ENCODE data around the gene KPNB1. TPM values are rescaled to one million over a fixed set of nuclear protein-coding genes. Genes with fewer than 3 reads are reported as not detected.

The KPNB1 gene
- 212 and 232 TPM in 2 replicates for total RNA-seq (2013; cell fraction: nucleolus; rRNA removed)
- 246 and 258 TPM in 2 replicates for total RNA-seq (2014; rRNA removed)
- total RNA-seq (2014; rRNA removed; fragmentation: Illumina TruSeq; extraction: Trizol): 261 and 282 TPM in 2 replicates
- 485 and 525 TPM in 2 replicates for total RNA-seq (2021)
- polyA plus RNA-seq (2011; ENCODE audit: low read depth): 133 TPM
- 231 and 237 TPM in 2 replicates for polyA plus RNA-seq (2011; rRNA removed)
- 156 and 173 TPM in 2 replicates for polyA plus RNA-seq (2011; cell fraction: cytosol; rRNA removed)
- 144 and 217 TPM in 2 replicates for polyA plus RNA-seq (2011; cell fraction: nucleus; rRNA removed)
- polyA plus RNA-seq (2012): 185 and 207 TPM in 2 replicates
- 430 and 445 TPM in 2 replicates for polyA plus RNA-seq (2014; fragmentation: Illumina TruSeq; extraction: Trizol)
- polyA plus RNA-seq (2014; fragmentation: Nextera tagmentation; extraction: Ambion mirVana): 100 to 1,000 TPM; 130 to 233 TPM
- polyA plus RNA-seq (2014; rRNA removed): 255 and 258 TPM in 2 replicates
- 10 to 100 TPM; 67.8 to 73.9 TPM for polyA plus RNA-seq (2016; fragmentation: Nextera tagmentation; extraction: Ambion mirVana)
- polyA minus RNA-seq (2011; rRNA and poly(A)+ RNA removed): 236 and 343 TPM in 2 replicates
- polyA minus RNA-seq (2011; cell fraction: cytosol; rRNA and poly(A)+ RNA removed): 95.2 and 97.0 TPM in 2 replicates
- 44.5 and 57.6 TPM in 2 replicates for polyA minus RNA-seq (2011; cell fraction: nucleus; rRNA and poly(A)+ RNA removed)
- Bru-seq, nascent RNA: percentile 95 among the genes with signal in this experiment
- BruChase-seq, experiment 1, labeled RNA remaining after a 6-hour chase: percentile 99 among the genes with signal in this experiment
- BruChase-seq, experiment 2, labeled RNA remaining after a 2-hour chase: percentile 98 among the genes with signal in this experiment
- long read RNA-seq, experiment 1, full-length matches to known transcripts: 5 of 31 reads
- long read RNA-seq, experiment 1, partial matches to known transcripts: 22 of 31 reads
- long read RNA-seq, experiment 1, other reads (novel, unspliced or antisense): 4 of 31 reads
- long read RNA-seq, experiment 2, full-length matches to known transcripts: 21 of 231 reads
- long read RNA-seq, experiment 2, partial matches to known transcripts: 186 of 231 reads
- long read RNA-seq, experiment 2, other reads (novel, unspliced or antisense): 24 of 231 reads

GRCh38 chr17:47649153-47649971, at the start of gene KPNB1:
Gene KPNB1, plus strand, starts transcription at chr17:47649919. Its CDS starts 326 bp downstream, at chr17:47650245.
- Histone ChIP-seq H3K9me3 (replicated peaks; ENCODE audit: control insufficient read depth, insufficient read depth, low read length) (no peaks in the 10 kb centered on the region), H3K27me3 (replicated peaks in 1 of 2; ENCODE audit: control insufficient read depth in 2 of 2, insufficient read depth in 2 of 2, low read length in 1 of 2) (no peaks in the 10 kb centered on the region), H4K20me1 (ENCODE audit: control insufficient read depth, insufficient read depth) (no peaks in the 10 kb centered on the region), H2AFZ (ENCODE audit: control insufficient read depth, low read depth, low read length) (peak within 1 kb of the TSS; percentile 77), H3K9ac (ENCODE audit: control insufficient read depth, insufficient read depth, low read length) (peak within 1 kb of the TSS; percentile 94), H3K27ac (ENCODE audit: control insufficient read depth, insufficient read depth) (peak within 1 kb of the TSS; percentile 99), H3K36me3 (ENCODE audit: control insufficient read depth in 2 of 2, insufficient read depth in 2 of 2, low read length in 1 of 2) (peaks cover 0 to 12% of the 10 kb centered on the region in 2 experiments; a peak in 2 of 4 replicates), H3K4me1 (ENCODE audit: control insufficient read depth, insufficient read depth, low read length) (peaks cover 22% of the 10 kb centered on the region), H3K4me2 (ENCODE audit: control insufficient read depth, insufficient read depth) (peak within 1 kb of the TSS; percentile 70), H3K79me2 (ENCODE audit: control insufficient read depth, insufficient read depth, low read length) (peaks cover 48% of the 10 kb centered on the region), H3K4me3 (peak within 1 kb of the TSS; percentile 84)
- CTCF ChIA-PET: interaction anchor here (0.7 to 3.9 kb wide), 14 partner anchors 9 to 321 kb away, joined by 3 to 42 read pairs (median 3); partner anchors contain the start of gene CDK5RAP3
- no TSS peak for BruUV-seq (replicated peaks)
- POLR2A ChIA-PET: interaction anchor here (0.6 to 3.4 kb wide), 15 partner anchors 10 to 444 kb away, joined by 3 to 18 read pairs (median 4); partner anchors contain the start of genes EFCAB13 and TBKBP1
- in situ Hi-C loops (cut with MboI): no loop called here
- FAIRE-seq (peak; percentile 97), ATAC-seq (peak; percentile 88), DNase-seq (ENCODE audit: low read depth, low spot score) (peak; percentile 99)
- WGBS (ENCODE audit: insufficient coverage, insufficient replicate concordance, low lambda C conversion rate, missing lambda C conversion rate): 1% methylated on average over 56 of the region's 74 CpGs
- RAD21 ChIA-PET (ENCODE audit: unreplicated experiment): interaction anchor here (0.6 to 3.3 kb wide), 20 partner anchors 13 to 459 kb away, joined by 3 to 21 read pairs (median 3); partner anchors contain the start of genes CDK5RAP3, LRRC46, MRPL10 and SCRN2
- SMC1A ChIA-PET (ENCODE audit: uncharacterized antibody, unreplicated experiment): interaction anchor here (0.5 to 1.7 kb wide), 12 partner anchors 9 to 442 kb away, joined by 3 to 20 read pairs (median 3); no protein-coding TSS in a partner anchor
- intact Hi-C loops (cut with micrococcal nuclease; ENCODE audit: unreplicated experiment): loop anchor here (1.0 kb wide), 1 partner anchor 247 kb away; the partner anchor contains the start of gene SP2
- TF ChIP-seq SREBF2 (IDR thresholded peaks at IDR 0.05; ENCODE audit: low read length): no peak
- TF ChIP-seq CBX5 (IDR thresholded peaks at IDR 0.05; ENCODE audit: low read depth): no peak
- peak; percentile 95; the same call in 1 of the 2 replicates for TF ChIP-seq TAF1 (IDR thresholded peaks at IDR 0.05; ENCODE audit: borderline replicate concordance, low read depth, low read length)
- no peak for TF ChIP-seq EZH2 (IDR thresholded peaks at IDR 0.05; ENCODE audit: borderline replicate concordance, control insufficient read depth, low read depth, low read length)
- 0 out of 2 replicates have a peak, but pooled peaks have one; percentile 35 for TF ChIP-seq HSF1 (IDR thresholded peaks at IDR 0.05; ENCODE audit: low read depth, low read length)
- TF ChIP-seq DPF2 (IDR thresholded peaks at IDR 0.05): peak; percentile 60
- TF ChIP-seq REST (IDR thresholded peaks at IDR 0.05; ENCODE audit: low read depth, low read length): no peak
- peak in 1 of 2 experiments; percentile 52; a peak in 2 of 4 replicates for TF ChIP-seq EP300 (IDR thresholded peaks at IDR 0.05; ENCODE audit: borderline replicate concordance in 1 of 2, control insufficient read depth in 1 of 2, low read depth in 2 of 2, low read length in 2 of 2)
- TF ChIP-seq E2F4 (IDR thresholded peaks at IDR 0.05; ENCODE audit: low read depth, low read length): peak; percentile 74
- no peak for TF ChIP-seq HDAC6 (IDR thresholded peaks at IDR 0.05; ENCODE audit: unreplicated experiment)

Data from GM12878 (cell line).